Measurements from ENCODE around the gene AKAP13.
"Not testable (repeated sequence)": the region's sequence is repeated elsewhere in the genome, so short reads cannot be mapped to it uniquely, and the experiment has no call there.

The AKAP13 gene, protein sequence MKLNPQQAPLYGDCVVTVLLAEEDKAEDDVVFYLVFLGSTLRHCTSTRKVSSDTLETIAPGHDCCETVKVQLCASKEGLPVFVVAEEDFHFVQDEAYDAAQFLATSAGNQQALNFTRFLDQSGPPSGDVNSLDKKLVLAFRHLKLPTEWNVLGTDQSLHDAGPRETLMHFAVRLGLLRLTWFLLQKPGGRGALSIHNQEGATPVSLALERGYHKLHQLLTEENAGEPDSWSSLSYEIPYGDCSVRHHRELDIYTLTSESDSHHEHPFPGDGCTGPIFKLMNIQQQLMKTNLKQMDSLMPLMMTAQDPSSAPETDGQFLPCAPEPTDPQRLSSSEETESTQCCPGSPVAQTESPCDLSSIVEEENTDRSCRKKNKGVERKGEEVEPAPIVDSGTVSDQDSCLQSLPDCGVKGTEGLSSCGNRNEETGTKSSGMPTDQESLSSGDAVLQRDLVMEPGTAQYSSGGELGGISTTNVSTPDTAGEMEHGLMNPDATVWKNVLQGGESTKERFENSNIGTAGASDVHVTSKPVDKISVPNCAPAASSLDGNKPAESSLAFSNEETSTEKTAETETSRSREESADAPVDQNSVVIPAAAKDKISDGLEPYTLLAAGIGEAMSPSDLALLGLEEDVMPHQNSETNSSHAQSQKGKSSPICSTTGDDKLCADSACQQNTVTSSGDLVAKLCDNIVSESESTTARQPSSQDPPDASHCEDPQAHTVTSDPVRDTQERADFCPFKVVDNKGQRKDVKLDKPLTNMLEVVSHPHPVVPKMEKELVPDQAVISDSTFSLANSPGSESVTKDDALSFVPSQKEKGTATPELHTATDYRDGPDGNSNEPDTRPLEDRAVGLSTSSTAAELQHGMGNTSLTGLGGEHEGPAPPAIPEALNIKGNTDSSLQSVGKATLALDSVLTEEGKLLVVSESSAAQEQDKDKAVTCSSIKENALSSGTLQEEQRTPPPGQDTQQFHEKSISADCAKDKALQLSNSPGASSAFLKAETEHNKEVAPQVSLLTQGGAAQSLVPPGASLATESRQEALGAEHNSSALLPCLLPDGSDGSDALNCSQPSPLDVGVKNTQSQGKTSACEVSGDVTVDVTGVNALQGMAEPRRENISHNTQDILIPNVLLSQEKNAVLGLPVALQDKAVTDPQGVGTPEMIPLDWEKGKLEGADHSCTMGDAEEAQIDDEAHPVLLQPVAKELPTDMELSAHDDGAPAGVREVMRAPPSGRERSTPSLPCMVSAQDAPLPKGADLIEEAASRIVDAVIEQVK (N-terminal part only)

DNA sequence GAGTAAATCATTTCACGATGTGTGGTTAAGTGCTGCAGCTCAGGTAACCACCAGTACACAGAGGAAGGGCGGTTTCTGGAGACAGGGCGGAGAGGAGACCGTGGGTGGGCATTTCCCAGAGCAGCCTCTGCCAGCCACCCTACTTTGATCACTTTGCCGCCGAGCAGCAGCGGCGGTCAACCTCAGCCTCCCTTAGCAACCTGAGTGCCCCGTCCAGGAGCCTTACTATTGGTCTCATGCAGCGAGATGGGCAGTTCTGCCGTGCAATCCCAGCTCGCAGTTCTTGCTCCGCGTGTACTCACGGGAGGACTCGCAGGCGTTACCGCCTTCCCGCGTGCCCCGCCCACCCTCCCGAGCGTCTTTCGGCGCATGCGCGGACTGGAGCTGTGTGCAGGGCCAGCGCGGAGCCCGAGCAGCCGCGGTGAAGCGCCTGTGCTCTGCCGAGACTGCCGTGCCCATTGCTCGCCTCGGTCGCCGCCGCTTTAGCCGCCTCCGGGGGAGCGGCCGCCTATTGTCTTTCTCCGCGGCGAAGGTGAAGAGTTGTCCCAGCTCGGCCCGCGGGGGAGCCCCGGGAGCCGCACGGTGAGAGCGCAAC, at the start of gene AKAP13:
Gene AKAP13, plus strand, starts transcription at position 387 of the 595 bp plus-strand sequence. CDS start 105,118 bp downstream, outside the sequence.
- peak; percentile 100 for DNase-seq

DNA sequence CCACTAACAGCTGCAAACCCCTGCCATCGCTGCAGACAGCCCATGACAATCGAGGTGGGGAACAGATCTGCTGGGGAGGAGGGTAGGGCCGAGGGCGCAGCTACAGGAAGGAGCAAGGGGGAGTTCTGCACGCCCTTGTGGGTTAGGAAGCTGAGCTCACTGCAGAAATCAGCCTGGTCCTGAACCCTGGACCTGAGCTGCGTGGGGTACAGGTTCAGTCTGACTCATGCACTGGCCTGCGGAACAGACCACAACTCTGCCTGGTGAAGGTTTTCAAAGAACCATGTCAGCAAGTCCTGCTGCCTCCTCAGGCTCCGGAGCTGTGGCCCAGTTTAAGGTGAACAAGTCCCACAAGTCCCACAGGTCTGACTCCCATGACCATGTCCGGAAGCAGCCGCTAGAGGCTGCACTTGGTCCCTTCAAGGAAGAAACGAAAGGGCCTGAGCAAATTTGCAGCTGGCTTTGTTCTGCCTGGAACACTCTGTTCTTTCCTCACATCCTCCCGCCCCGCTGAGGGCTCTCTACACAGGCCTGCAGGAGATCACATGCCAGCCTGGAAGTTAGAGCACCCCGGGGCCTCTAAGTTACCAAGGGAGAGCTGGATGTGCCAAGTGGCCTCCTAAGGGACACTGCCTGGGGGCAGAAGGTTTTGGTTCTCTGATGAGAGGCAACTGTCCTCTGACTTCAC, 49.4 kb upstream of the AKAP13 start:
- peak; percentile 95 for DNase-seq

DNA sequence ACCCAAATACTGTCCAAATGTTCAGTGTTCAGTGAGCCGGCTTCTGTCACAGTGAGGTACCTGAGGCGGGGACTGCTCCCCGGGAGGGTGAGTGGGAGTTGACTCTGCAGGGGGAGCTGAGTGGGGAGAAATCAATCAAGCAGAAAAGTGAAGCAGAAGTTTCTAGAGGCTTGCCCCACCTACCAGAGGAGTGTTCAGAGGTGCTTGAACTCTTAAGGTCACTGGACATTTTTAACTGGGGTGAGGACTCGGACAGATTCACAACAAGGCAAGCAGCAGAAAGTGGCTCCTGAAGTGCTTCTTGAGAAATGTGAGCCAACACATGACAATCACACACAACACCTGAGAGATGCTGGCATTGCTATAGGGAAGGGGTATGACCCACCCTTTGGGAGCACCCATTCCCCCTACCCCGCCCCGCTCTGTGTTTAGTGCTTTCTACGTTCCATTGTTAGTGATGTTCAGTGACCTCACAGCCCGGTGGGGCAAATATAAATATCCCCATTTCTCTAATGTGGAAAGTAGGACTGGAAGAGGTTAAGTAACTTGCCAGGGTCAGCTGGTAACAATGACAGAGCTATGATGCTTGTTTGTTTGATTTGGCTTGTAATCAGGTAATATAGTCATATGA, 48.6 kb upstream of the AKAP13 start:
- DNase-seq, result no peak

DNA sequence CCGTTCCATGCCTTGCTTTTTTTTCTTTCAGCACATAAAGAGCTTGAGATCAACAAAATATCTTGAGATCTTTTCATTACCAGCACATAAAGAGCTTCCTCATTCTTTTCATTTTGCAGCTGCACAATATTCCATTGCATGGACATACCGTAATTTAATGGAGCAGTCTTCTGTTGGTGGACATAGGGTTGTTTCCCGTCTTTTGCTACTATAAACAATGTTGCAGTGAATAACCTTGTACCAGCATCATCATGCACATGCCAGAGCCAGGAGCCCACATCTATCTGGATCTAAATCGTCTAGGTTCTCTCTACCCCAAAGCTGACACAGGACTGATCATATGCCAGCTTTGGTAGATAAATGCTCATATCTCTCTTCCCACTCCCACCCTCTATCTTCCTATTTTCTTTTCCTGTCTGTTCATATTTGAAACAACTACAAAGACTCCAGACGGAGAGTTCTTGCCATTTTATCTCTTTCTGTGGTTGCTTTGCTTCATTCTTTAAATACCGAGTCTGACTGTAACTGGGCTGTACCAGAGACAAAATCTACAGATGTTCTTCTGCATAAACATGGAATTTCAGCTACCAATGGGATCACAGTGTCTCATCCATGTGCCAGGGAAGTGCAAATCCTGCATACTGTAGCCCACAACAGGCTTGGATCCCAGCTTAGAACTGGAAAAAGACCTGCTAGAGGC, 47.1 kb upstream of the AKAP13 start:
- DNase-seq, result peak; percentile 86

DNA sequence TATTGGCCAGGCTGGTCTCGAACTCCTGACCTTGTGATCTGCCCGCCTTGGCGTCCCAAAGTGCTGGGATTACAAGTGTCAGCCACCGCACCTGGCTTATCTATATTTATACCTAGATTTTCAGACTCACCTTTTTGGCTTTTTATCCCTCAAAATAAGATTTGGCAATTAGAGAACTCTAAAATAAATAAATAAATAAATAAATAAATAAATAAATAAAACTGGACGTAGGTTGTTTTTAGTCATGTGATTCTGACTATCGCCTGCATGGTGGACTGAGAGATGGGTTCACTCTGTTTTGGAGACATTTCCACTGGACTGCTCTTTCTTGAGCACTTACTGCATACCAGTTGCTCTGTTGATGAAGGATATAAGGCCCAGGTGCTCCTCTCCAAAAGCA, 46.2 kb upstream of the AKAP13 start:
- no peak for DNase-seq

DNA sequence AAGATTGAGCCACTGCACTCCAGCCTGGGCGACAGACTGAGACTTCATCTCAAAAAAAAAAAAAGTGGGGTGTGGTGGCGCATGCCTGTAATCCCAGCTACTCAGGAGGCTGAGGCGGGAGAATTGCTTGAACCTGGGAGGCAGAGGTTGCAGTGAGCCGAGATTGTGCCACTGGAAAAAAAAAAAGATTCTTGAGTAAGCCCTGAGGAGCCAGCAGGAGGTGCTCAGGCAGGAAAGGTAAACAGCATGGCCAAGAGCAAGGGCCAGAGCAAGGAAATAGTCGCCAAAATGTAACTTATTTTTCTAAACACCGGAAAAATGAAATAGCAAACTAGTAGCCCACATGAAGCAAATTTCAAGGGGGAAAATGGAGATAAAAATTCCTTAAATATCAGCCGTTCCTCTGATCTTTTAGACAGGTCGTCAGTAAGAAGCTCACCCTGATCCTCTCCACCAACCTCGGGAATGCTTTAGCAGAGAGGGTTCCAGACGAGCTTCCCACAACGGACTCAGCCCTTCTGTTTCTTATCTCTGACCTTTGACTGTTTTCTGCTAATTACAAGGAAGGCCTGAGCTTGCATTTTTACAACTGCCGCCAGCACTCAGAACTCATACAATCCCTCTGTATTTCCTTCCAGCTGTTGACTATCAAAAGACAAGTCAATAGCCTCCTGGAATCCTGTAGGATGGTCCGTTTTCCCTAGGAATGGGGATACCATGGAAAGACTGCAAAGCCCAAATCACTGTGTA, 45.0 kb upstream of the AKAP13 start:
- DNase-seq, result no peak

DNA sequence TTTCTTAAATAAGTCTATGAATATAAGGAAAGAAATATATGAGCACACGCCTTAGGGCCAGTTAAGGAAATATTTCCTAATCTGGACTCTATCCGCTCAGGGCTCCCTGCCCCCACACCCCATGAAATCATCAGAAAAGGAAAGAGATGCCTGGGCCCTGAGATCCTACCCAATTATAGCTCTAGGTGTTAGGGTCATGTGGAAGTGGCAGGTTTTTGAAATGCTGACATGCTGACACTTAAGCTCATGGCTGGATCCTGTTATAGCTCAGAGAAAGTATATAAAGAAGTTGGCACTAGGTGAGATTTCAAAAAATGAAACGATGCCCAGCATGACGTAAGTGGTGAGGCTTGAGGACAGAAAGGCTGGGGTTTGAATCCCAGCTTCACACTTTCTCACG, 43.5 kb upstream of the AKAP13 start:
- DNase-seq, result no peak

DNA sequence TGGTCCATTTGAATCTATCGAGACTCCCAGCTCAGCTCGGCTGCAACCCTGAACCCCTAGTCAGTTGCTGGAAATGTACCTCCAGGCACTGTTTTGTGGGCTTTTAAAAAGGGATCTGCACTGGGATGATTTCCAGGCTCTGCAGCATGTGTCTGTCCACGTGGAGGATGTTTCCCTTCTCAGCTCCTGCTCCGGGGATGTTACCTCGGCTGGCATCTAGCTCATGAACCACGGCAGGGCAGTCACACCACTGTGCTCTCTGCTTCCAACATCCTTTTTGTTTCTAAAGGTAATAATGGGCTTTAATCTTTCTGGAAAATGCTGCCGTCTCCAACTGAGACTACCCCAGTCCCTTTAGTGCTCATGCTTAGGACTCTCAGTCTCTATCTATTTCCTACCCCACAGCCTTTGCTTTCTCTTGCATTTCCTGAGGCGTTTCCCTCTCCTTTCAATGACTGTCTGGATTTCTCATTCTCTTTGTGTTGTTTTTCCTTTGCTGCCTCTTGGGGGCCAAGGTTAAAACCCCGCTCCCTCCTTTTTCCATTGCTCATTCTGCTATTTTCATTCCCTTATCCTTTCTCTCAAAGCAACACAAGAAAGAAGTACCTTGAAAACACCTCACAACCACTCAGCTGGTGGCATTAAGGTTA, 42.9 kb upstream of the AKAP13 start:
- no peak for DNase-seq

DNA sequence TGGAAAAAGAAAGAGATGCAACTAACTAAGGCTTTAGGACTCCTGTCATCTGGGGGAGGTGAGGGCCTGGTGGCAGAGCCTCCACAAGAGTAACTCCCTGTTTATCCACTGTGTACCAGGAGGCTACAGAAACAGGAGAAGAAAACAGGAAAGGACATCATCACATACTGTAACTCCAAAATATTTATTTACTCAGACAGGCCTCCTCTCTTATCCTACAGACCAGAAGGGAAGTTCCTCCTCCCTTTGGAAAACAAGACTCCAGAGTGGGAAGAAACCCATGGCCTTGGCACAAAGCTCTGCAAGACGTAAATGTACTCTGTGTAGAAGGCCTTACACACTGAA, 40.1 kb upstream of the AKAP13 start:
- no peak for DNase-seq

DNA sequence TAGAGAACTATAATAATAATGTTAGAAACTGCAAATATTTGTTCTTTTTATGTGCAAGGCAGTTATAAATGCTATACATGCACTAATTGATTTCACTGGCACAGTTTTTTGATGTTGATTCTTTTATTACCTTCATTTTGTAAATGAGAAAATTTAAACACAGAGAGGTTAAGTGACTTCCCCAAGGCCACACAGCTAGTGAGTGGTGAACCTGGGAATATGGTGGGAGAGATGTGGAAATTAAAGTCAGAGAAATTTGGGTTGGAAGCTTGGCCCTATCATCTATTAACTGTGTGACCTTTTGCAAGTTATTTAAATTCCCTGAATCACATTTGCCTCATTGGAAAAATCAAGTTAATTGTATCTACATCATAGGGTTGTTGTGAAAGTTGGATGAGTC, 39.6 kb upstream of the AKAP13 start:
- no peak for DNase-seq

DNA sequence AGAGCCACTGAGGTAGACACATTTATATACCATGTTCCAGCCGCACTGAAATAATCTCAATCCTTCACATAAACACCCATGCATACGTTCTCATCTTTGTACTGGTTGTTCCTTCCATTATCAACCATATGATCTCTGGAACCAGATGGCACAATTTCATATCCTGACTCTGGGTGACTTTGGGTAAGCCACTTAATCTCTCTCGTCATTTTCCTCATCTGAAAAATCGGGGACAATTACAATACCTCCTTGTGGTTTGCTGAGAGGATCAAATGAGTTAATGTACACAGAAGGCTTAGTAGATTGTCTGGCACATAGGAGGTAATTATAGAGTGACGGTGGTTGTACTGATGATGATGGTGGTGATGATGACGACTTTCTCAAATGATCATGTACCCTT, 38.2 kb upstream of the AKAP13 start:
- not testable (repeated sequence) for DNase-seq

DNA sequence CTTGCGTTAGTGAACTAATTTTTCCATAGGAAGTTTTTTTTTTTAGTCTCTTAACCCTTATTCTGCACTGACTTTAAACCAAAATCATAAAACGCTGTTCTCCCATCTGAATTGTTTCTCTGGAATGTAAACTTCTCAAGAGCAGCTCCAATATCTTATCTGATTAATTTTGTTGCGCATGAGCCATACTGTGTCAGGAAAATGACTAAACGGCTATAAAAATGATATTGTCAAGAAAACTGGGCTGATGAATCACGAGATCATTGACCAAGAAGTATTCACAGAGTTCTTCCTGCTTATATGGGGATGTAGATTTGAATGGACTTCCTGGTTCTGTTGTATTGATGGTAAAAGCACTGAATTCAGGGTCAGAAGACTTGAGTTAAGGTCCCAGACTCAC, 37.0 kb upstream of the AKAP13 start:
- peak; percentile 94 for DNase-seq

DNA sequence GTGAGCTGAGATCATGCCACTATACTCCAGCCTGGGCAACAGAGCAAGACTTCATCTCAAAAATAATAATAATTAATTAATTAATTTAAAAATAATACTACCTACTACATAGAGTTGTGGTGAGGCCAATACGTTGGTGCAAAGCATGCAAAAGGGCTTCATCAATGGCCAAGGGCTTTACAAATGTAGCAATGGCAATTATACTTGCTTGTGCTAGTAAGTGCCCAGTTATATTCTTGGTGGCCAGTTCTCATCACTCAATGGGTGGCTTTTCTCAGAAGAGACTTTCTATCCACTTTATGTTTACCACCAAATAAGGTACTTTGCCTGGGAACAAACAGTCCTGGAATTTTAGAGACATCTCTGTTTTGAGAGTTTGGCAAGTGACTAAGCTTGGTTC, 36.2 kb upstream of the AKAP13 start:
- peak; percentile 65 for DNase-seq

DNA sequence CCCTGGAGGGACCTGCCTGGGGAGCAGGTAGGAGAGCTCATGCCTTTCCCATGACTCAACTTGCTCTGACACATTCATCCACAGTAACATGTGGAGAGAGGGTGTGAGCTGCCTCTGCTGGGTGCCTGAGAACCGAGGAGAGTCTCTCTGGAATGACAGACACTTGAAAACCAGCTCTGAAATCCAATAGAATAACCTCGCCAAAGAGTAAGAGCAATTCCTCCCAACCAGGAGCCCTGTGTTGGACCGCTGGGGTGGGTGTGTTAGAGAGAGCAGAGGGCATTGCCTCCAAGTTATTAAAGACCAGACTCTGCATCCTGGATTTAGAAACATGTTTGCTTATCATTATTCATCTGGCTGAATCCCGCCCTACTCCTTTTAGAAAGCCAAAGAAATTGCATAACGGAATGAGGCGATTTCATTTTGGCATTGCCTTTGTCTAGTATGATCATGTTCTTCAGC, 35.7 kb upstream of the AKAP13 start:
- DNase-seq, result peak; percentile 87

DNA sequence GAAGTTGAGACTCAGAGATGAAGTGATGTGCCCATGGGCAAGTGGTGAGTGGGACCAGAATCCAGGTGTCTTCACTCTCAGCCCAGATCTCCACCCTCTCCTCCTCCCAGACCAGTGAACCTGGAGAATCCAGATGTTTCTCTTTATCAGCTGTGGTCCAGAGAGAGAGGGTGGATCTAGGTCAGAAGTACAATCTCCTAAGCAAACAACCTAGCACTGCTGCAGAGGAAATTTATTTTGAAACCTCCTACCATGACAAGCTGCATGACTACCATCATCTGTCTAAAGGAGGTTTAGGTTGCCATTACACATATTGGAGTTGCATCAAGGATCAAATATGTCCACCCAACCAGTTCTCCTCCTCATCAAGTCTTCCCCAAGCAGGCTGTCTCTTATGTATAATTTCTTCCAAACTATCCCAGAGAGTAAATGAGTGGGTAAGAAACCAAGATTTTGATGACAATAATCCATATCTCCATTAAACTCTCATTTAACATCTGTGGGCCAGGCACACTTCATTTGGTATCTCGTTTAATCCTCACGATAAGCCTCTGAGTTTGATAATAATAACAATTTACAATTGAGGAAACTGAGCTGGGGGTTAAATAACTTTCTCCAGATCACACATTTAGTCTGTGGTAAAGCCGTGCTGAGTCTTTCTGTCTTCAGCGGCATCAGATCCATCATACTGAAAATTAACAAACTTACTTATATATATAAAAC, 35.0 kb upstream of the AKAP13 start:
- DNase-seq, result not testable (repeated sequence)

DNA sequence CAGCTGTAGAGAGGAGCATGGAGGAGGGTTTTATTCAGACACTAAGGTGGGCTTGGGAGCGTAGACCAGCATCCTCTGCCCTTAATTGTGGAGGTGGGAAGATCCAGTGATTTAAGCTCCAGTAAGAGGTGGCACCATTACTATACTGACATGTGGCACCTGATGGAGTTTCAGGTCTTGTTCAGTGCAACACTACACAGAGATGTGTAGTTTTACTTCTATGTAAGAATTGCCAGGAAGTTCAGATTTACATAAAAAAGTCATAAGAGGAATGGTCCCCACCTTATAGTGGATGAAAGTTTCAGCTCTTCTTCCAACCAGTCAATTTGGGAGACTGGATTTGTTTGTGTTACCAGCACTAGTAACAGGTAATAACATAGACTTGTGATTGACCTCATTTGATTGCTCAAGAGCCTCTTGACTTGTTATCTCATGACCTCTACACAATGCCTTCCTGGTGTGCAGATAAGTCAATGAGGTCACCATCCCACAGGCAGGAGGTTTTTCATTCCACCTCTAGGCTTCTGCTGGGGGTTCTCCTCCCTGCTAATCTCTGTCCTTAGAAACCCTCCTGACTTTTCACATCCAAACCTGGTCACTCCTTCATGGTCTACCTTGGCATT, 33.8 kb upstream of the AKAP13 start:
- DNase-seq, result not testable (repeated sequence)

DNA sequence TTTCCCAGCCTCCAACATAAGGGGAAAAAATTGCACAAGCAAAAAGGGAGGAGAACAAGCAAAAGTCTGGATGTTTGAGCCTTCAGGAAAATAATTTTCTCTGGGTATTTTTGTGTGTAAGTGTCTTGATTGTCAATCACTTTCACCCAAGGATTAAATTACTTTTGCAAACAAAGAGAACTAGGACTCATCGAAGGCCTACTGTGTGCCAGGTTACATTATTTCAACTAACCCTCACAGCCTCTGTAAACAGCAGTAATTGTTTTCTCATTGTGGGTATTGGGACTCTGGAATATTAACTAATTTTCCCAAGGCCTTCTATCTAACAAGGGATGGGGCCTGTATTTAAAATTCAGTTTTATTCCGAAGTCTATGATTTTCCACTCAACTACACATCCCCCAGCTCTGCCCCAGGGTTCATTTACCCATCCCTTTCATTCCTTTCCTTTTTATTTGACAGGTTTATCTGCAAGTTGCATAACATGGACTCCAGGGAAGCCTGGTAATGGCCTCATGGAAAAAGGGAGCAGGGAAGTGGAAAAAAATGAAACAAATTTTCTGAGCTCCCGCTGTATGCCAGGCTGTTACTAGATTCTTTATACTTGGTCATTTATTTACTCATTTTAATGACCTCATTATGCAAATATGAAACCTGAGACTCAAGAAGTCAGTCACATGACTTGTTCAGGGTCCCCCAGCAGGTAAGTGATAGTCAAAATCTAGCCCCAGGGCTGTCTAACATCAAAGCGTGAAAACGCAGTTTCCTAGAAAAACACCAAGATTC, 32.9 kb upstream of the AKAP13 start:
- not testable (repeated sequence) for DNase-seq

Data from EL (cell line).